Hepatic stellate cell (primary cell): ENCODE data around the gene PRKCA.
"Not testable (repeated sequence)": the region's sequence is repeated elsewhere in the genome, so short reads cannot be mapped to it uniquely, and the experiment has no call there.

Experiments used
- DNase-seq: peaks from one replicate; pipeline ENCODE4 v3.0.0; 2011; ENCODE audit warnings: low spot score

Gene PRKCA

GRCh38 chr17:66386498-66387351, 84.3 kb downstream of the PRKCA start:
- no peak for DNase-seq

- no peak for DNase-seq
Observed at GRCh38 chr17:66387392-66387981, 85.1 kb downstream of the PRKCA start.

GRCh38 chr17:66392783-66393437, 90.5 kb downstream of the PRKCA start:
- DNase-seq = no peak

GRCh38 chr17:66395961-66396360, 93.5 kb downstream of the PRKCA start:
- no peak for DNase-seq

GRCh38 chr17:66397486-66397885, 95.1 kb downstream of the PRKCA start:
- DNase-seq = no peak

GRCh38 chr17:66398059-66398458, 95.6 kb downstream of the PRKCA start:
- no peak for DNase-seq

- no peak for DNase-seq
Observed at GRCh38 chr17:66398617-66399016, 96.2 kb downstream of the PRKCA start.

- DNase-seq = no peak
Observed at GRCh38 chr17:66399441-66399840, 97.0 kb downstream of the PRKCA start.

- DNase-seq = not testable (repeated sequence)
Observed at GRCh38 chr17:66400041-66400688, 97.8 kb downstream of the PRKCA start.

GRCh38 chr17:66400698-66401097, 98.3 kb downstream of the PRKCA start:
- no peak for DNase-seq

GRCh38 chr17:66401364-66401763, 99.0 kb downstream of the PRKCA start:
- no peak for DNase-seq

- no peak for DNase-seq
Observed at GRCh38 chr17:66403846-66404556, 101.6 kb downstream of the PRKCA start.

GRCh38 chr17:66405836-66406677, 103.6 kb downstream of the PRKCA start:
- no peak for DNase-seq

- no peak for DNase-seq
Observed at GRCh38 chr17:66406701-66407644, 104.6 kb downstream of the PRKCA start.

- DNase-seq = no peak
Observed at GRCh38 chr17:66407864-66408263, 105.5 kb downstream of the PRKCA start.

GRCh38 chr17:66411520-66411919, 109.1 kb downstream of the PRKCA start:
- no peak for DNase-seq

- no peak for DNase-seq
Observed at GRCh38 chr17:66412857-66413558, 110.6 kb downstream of the PRKCA start.

- no peak for DNase-seq
Observed at GRCh38 chr17:66413559-66414520, 111.4 kb downstream of the PRKCA start.
